ENCODE results near the gene VPS29.

Gene VPS29

DNA sequence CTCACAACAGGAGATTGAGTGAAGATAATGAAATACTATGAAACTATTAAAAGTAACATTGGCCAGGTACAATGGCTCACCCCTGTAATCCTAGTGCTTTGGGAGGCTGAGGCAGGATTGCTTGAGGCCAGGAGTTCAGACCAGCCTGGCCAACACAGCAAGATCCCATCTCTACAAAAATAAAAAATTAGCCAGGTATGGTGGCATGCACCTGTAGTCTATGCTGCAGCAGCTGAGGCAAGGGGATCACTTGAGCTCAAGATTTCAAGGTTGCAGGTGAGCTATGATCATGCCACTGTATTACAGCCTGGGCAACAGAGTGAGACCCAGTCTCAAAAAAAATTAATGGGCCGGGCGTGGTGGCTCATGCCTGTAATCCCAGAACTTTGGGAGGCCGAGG, 15.1 kb upstream of the VPS29 start:
- TF ChIP-seq CTCF (IDR thresholded peaks at IDR 0.05; ENCODE audit: low read depth, low read length) = no peak
- DNase-seq (ENCODE audit: extremely low read depth, low read depth) = no peak

GRCh38 chr12:110514363-110514762, 12.5 kb upstream of the VPS29 start:
- TF ChIP-seq CTCF (IDR thresholded peaks at IDR 0.05; ENCODE audit: low read depth, low read length) = no peak
- DNase-seq (ENCODE audit: extremely low read depth, low read depth) = no peak

DNA sequence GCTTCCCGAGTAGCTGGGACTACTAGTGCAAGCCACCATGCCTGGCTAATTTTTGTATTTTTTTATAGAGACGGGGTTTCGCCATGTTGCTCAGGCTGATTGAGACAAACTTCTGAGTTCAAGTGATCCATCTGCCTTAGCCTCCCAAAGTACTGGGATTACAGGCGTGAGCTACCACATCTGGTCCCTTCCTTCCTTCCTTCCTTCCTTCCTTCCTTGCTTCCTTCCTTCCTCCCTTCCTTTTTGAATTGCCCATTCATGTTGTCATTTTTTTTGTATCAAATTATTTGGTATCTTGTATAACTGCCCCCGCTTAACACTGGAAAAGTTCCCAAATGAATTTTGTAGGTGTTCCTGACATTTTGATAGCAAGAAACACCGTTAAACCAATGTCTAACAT, 11.9 kb upstream of the VPS29 start:
- TF ChIP-seq CTCF (IDR thresholded peaks at IDR 0.05; ENCODE audit: low read depth, low read length) = no peak
- no peak for DNase-seq (ENCODE audit: extremely low read depth, low read depth)

DNA sequence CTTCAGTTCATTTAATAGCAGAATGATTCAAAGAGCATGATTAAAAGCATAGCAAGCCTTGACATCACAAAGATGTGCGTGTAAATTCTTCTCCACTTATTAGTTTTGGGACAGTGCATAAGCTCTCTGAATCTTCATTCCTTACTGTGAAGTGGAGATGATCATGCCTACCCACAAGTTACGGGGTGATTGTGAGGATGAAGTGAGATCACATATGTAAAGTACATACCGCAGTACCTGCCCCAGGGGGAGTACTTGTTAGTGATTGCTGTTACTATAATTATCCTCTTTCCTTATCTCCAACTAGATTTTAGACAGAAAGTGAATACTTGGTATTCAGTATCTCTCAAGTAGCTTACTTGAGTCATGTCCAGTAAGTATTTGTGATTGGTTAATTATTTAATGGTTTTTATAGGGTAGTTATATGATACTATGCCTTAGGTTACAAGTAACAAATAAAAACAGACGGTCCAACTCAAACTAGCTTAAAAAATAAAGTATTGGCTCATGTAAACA, 6.2 kb upstream of the VPS29 start:
- DNase-seq (ENCODE audit: extremely low read depth, low read depth) = no peak
- no peak for TF ChIP-seq CTCF (IDR thresholded peaks at IDR 0.05; ENCODE audit: low read depth, low read length)

DNA sequence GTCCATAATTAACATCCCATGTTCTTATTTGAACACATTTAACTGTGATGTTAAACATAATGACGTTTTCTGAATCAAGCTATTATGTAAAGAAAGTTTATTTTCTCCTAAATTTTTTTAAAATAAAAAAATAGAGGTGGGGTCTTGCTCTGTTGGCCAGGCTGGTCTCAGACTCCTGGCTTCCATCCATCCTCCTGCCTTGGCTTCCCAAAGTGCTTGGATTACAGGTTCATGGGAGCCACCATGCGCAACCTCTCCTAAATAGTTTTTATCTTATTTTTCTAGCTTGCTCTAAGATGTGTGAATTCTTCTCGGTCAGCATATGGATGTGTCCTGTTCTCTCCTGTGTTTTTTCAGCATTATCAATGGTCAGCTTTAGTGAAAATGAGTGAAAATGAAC, 3.4 kb upstream of the VPS29 start:
- no peak for TF ChIP-seq CTCF (IDR thresholded peaks at IDR 0.05; ENCODE audit: low read depth, low read length)
- DNase-seq (ENCODE audit: extremely low read depth, low read depth) = no peak

DNA sequence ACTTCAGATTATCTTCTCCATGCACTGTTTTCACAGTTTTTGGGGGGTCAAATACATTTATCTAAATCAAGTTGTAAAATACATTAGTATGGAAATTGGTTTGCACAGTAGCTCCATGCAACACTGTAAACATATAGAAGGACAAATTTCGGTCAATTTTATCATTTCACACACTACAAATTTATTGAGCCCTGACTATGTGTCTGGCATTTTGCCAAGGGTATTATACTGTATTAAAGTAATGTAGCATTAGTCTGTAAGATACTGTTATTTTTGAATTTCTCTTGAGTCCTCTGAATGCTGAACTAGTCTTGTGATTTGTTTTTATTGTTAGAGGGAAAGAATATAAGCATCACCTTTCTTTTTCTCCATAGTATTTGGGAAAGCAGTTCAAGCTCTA, 1.5 kb upstream of the VPS29 start:
- no peak for DNase-seq (ENCODE audit: extremely low read depth, low read depth)

GRCh38 chr12:110501399-110501751, 536 bp downstream of the VPS29 start:
- DNase-seq (ENCODE audit: extremely low read depth, low read depth) = no peak
- TF ChIP-seq CTCF (IDR thresholded peaks at IDR 0.05; ENCODE audit: low read depth, low read length) = no peak

More for the DNA sequence above, 1.5 kb upstream of the VPS29 start:
- no peak for TF ChIP-seq CTCF (IDR thresholded peaks at IDR 0.05; ENCODE audit: low read depth, low read length)

Data from AG09319 (cell line).